Stimulated activated naive CD8-positive, alpha-beta T cell treated with anti-CD3 and anti-CD28 coated beads, Interleukin-15, amount 100 ng/mL, for 72 hours (primary cell): Measurements from ENCODE around the gene MYCN.

Experiments used
- ATAC-seq: fragments of 150-1000 bp; cut with Tn5 transposase; 2 replicates; pipeline ENCODE4 v1.10.0; 2021; ENCODE audit warnings: mild to moderate bottlenecking, moderate library complexity
- DNase-seq, 2 donors: peaks; one replicate each; pipeline ENCODE4 v3.0.0; 2021 to 2022
- H3K27ac Mint-ChIP-seq, 2 donors: one replicate each; pipeline ENCODE4 v1.8.0; 2022; ENCODE audit warnings: mild to moderate bottlenecking in 2 of 2, mixed read lengths in 2 of 2, moderate library complexity in 2 of 2
- H3K27me3 Mint-ChIP-seq: one replicate; pipeline ENCODE4 v1.8.0; 2022; ENCODE audit warnings: mixed read lengths
- H3K4me1 Mint-ChIP-seq: one replicate; pipeline ENCODE4 v1.8.0; 2022; ENCODE audit warnings: mild to moderate bottlenecking, mixed read lengths
- H3K4me3 Mint-ChIP-seq, 2 donors: one replicate each; pipeline ENCODE4 v1.8.0; 2022; ENCODE audit warnings: mild to moderate bottlenecking in 2 of 2, mixed read lengths in 2 of 2, moderate library complexity in 1 of 2
- H3K9me3 Mint-ChIP-seq, 2 donors: one replicate each; pipeline ENCODE4 v1.8.0; 2022; ENCODE audit warnings: mixed read lengths in 2 of 2

MYCN gene

GRCh38 chr2:15934291-15934945 is 5.9 kb upstream of the MYCN start:
- ATAC-seq: no peak
- Mint-ChIP-seq H3K27ac (no peak overlapping the region), H3K9me3 (no peaks in the 10 kb centered on the region), H3K4me1 (peaks cover 6% of the 10 kb centered on the region), H3K27me3 (peaks cover 39% of the 10 kb centered on the region), H3K4me3 (no peak overlapping the region)
- no peak for DNase-seq

- ATAC-seq (no peak), DNase-seq (no peak)
- Mint-ChIP-seq H3K27me3 (peaks cover 45% of the 10 kb centered on the region), H3K4me1 (peaks cover 13% of the 10 kb centered on the region), H3K9me3 (no peaks in the 10 kb centered on the region), H3K27ac (no peak overlapping the region), H3K4me3 (no peak overlapping the region)
Measured at GRCh38 chr2:15935189-15935588, 5.2 kb upstream of the MYCN start.

GRCh38 chr2:15935675-15936074 is 4.7 kb upstream of the MYCN start:
- Mint-ChIP-seq H3K27me3 (peaks cover 50% of the 10 kb centered on the region), H3K27ac (no peak overlapping the region), H3K9me3 (no peaks in the 10 kb centered on the region), H3K4me3 (no peak overlapping the region), H3K4me1 (peaks cover 18% of the 10 kb centered on the region)
- no peak for DNase-seq
- no peak for ATAC-seq

GRCh38 chr2:15936277-15937104 is 3.9 kb upstream of the MYCN start:
- no peak for ATAC-seq
- H3K27ac Mint-ChIP-seq: no peak overlapping the region
- no peak overlapping the region for H3K4me3 Mint-ChIP-seq
- H3K4me1 Mint-ChIP-seq: peaks cover 26% of the 10 kb centered on the region
- no peaks in the 10 kb centered on the region for H3K9me3 Mint-ChIP-seq
- peaks cover 58% of the 10 kb centered on the region for H3K27me3 Mint-ChIP-seq
- DNase-seq: no peak

- Mint-ChIP-seq H3K27ac (no peak overlapping the region), H3K27me3 (peaks cover 66% of the 10 kb centered on the region), H3K4me3 (no peak overlapping the region), H3K9me3 (no peaks in the 10 kb centered on the region), H3K4me1 (peaks cover 26% of the 10 kb centered on the region)
- ATAC-seq (no peak), DNase-seq (no peak)
Measured at GRCh38 chr2:15937105-15937881, 3.1 kb upstream of the MYCN start.

GRCh38 chr2:15937882-15938802 is 2.2 kb upstream of the MYCN start:
- DNase-seq: no peak
- H3K4me3 Mint-ChIP-seq: no peak overlapping the region
- peaks cover 66% of the 10 kb centered on the region for H3K27me3 Mint-ChIP-seq
- peaks cover 32% of the 10 kb centered on the region for H3K4me1 Mint-ChIP-seq
- ATAC-seq: no peak
- no peak overlapping the region for H3K27ac Mint-ChIP-seq
- H3K9me3 Mint-ChIP-seq: no peaks in the 10 kb centered on the region

- no peak for DNase-seq
- no peak for ATAC-seq
- H3K4me3 Mint-ChIP-seq: peak overlapping the region; percentile 13 to 26
- H3K27me3 Mint-ChIP-seq: peaks cover 75% of the 10 kb centered on the region
- no peaks in the 10 kb centered on the region for H3K9me3 Mint-ChIP-seq
- peaks cover 40% of the 10 kb centered on the region for H3K4me1 Mint-ChIP-seq
- H3K27ac Mint-ChIP-seq: no peak overlapping the region
Measured at GRCh38 chr2:15938803-15939555, 1.4 kb upstream of the MYCN start.

- Mint-ChIP-seq H3K4me1 (peaks cover 43% of the 10 kb centered on the region), H3K9me3 (no peaks in the 10 kb centered on the region), H3K4me3 (peak overlapping the region; percentile 59 to 79), H3K27ac (no peak overlapping the region), H3K27me3 (peaks cover 80% of the 10 kb centered on the region)
- no peak for DNase-seq
- ATAC-seq: peak; percentile 61
Measured at GRCh38 chr2:15939556-15939853, 845 bp upstream of the MYCN start.

GRCh38 chr2:15940661-15941480 is 521 bp downstream of the MYCN start:
- Mint-ChIP-seq H3K27me3 (peaks cover 90% of the 10 kb centered on the region), H3K4me1 (peaks cover 43% of the 10 kb centered on the region), H3K4me3 (peak overlapping the region; percentile 79 to 82), H3K9me3 (no peaks in the 10 kb centered on the region), H3K27ac (no peak overlapping the region)
- ATAC-seq: peak; percentile 32
- peak; percentile 5 to 11 for DNase-seq

GRCh38 chr2:15941481-15941850 is 1.1 kb downstream of the MYCN start:
- Mint-ChIP-seq H3K27ac (no peak overlapping the region), H3K4me3 (peak overlapping the region; percentile 79 to 82), H3K27me3 (peaks cover 90% of the 10 kb centered on the region), H3K9me3 (no peaks in the 10 kb centered on the region), H3K4me1 (peaks cover 43% of the 10 kb centered on the region)
- no peak for ATAC-seq
- DNase-seq: no peak

- H3K4me3 Mint-ChIP-seq: peak overlapping the region; percentile 51 to 76
- peak; percentile 31 for ATAC-seq
Measured at GRCh38 chr2:15941871-15942710, 1.7 kb downstream of the MYCN start.

GRCh38 chr2:15942711-15943345 is 2.5 kb downstream of the MYCN start:
- DNase-seq (peak in 1 of 2 donors; percentile 5), ATAC-seq (peak; percentile 11)
- peaks cover 43% of the 10 kb centered on the region for H3K4me1 Mint-ChIP-seq
- H3K27ac Mint-ChIP-seq: peak overlapping the region in 1 of 2 donors; percentile 59
- H3K27me3 Mint-ChIP-seq: peaks cover 76% of the 10 kb centered on the region
- no peaks in the 10 kb centered on the region for H3K9me3 Mint-ChIP-seq
- H3K4me3 Mint-ChIP-seq: peak overlapping the region; percentile 40 to 53

More at GRCh38 chr2:15941871-15942710, 1.7 kb downstream of the MYCN start:
- no peak overlapping the region for H3K27ac Mint-ChIP-seq
- no peaks in the 10 kb centered on the region for H3K9me3 Mint-ChIP-seq
- H3K27me3 Mint-ChIP-seq: peaks cover 84% of the 10 kb centered on the region
- DNase-seq: peak in 1 of 2 donors; percentile 13
- peaks cover 43% of the 10 kb centered on the region for H3K4me1 Mint-ChIP-seq
